Osteocyte (in vitro differentiated cells): Measurements from ENCODE around the gene CCL22. TPM values are rescaled to one million over a fixed set of nuclear protein-coding genes. Genes with fewer than 3 reads are reported as not detected.

Experiments
- DNase-seq: peaks from one replicate; pipeline ENCODE4 v3.0.0; 2021; ENCODE audit warnings: mixed read lengths; ENCODE audit not compliant: unreplicated experiment; ENCODE audit errors: extremely low spot score
- H3K27ac Mint-ChIP-seq: one replicate; pipeline ENCODE4 v1.8.0; 2021; ENCODE audit warnings: mild to moderate bottlenecking, mixed read lengths; ENCODE audit not compliant: unreplicated experiment
- H3K27me3 Mint-ChIP-seq: one replicate; pipeline ENCODE4 v1.8.0; 2021; ENCODE audit warnings: mixed read lengths; ENCODE audit not compliant: unreplicated experiment
- H3K36me3 Mint-ChIP-seq: one replicate; pipeline ENCODE4 v1.8.0; 2021; ENCODE audit warnings: mixed read lengths; ENCODE audit not compliant: unreplicated experiment
- H3K4me1 Mint-ChIP-seq: one replicate; pipeline ENCODE4 v1.8.0; 2021; ENCODE audit warnings: mixed read lengths; ENCODE audit not compliant: unreplicated experiment
- H3K4me3 Mint-ChIP-seq: one replicate; pipeline ENCODE4 v1.8.0; 2021; ENCODE audit warnings: mild to moderate bottlenecking, moderate library complexity, mixed read lengths; ENCODE audit not compliant: unreplicated experiment
- H3K9me3 Mint-ChIP-seq: one replicate; pipeline ENCODE4 v1.8.0; 2021; ENCODE audit warnings: mixed read lengths; ENCODE audit not compliant: unreplicated experiment
- total RNA-seq: library from RNA; stranded (reverse); gene quantifications from 2 replicates; pipeline ENCODE4 v1.2.1, GENCODE V29; 2021
- TF ChIP-seq, protein P1 (sequence below): fragments of 200-600 bp; sonication (generic); IDR thresholded peaks from 2 replicates; pipeline ENCODE4 v1.5.0; 2021; ENCODE audit warnings: antibody characterized with exemption, mild to moderate bottlenecking, moderate library complexity

Gene CCL22
- total RNA-seq, 1 donor from 2014 or later = not detected

DNA sequence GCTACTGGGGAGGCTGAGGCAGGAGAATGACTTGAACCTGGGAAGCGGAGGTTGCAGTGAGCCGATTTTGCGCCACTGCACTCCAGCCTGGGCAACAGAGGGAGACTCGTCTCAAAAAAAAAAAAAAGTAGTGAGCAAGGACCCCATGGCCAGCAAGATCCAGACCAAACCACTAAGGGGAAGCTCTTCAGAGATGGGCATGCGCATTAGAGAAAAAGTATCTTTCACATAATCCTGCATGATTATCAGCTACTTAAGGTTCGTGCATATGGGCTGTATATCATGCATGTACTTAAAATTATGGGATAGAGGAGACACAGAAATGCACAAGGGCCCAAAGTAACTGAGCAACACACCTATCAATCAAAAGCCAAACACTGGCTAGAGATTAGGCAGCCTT lies 10.7 kb upstream of the CCL22 start:
- Mint-ChIP-seq H3K36me3 (peaks cover 6% of the 10 kb centered on the region), H3K27ac (no peak overlapping the region), H3K4me3 (no peak overlapping the region), H3K9me3 (peaks cover 11% of the 10 kb centered on the region), H3K27me3 (peaks cover 75% of the 10 kb centered on the region), H3K4me1 (no peaks in the 10 kb centered on the region)
- DNase-seq = peak; percentile 23
- TF ChIP-seq, protein P1, sequence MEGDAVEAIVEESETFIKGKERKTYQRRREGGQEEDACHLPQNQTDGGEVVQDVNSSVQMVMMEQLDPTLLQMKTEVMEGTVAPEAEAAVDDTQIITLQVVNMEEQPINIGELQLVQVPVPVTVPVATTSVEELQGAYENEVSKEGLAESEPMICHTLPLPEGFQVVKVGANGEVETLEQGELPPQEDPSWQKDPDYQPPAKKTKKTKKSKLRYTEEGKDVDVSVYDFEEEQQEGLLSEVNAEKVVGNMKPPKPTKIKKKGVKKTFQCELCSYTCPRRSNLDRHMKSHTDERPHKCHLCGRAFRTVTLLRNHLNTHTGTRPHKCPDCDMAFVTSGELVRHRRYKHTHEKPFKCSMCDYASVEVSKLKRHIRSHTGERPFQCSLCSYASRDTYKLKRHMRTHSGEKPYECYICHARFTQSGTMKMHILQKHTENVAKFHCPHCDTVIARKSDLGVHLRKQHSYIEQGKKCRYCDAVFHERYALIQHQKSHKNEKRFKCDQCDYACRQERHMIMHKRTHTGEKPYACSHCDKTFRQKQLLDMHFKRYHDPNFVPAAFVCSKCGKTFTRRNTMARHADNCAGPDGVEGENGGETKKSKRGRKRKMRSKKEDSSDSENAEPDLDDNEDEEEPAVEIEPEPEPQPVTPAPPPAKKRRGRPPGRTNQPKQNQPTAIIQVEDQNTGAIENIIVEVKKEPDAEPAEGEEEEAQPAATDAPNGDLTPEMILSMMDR = no peak

DNA sequence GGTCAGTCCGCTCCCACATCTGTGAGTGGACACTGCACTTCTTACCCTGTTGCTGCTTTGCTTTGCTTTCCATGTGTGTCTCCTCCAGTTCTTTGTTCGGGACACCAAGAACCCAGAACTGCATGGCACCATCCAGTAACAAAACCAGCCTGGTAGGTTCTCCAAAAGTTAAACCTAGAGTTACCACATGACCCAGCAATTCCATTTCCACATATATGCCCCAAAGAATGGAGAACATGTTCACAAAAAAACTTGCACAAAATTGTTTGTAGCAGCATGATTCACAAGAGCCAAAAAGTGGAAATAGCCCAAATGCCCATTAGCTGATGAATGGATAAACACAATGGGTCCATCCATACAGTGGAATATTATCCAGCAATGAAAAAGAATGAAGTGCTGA lies 10.3 kb upstream of the CCL22 start:
- TF ChIP-seq, protein P1 = no peak
- no peak overlapping the region for H3K4me3 Mint-ChIP-seq
- no peaks in the 10 kb centered on the region for H3K4me1 Mint-ChIP-seq
- H3K9me3 Mint-ChIP-seq = peaks cover 11% of the 10 kb centered on the region
- H3K27ac Mint-ChIP-seq = no peak overlapping the region
- DNase-seq = no peak
- peaks cover 6% of the 10 kb centered on the region for H3K36me3 Mint-ChIP-seq
- peaks cover 76% of the 10 kb centered on the region for H3K27me3 Mint-ChIP-seq

DNA sequence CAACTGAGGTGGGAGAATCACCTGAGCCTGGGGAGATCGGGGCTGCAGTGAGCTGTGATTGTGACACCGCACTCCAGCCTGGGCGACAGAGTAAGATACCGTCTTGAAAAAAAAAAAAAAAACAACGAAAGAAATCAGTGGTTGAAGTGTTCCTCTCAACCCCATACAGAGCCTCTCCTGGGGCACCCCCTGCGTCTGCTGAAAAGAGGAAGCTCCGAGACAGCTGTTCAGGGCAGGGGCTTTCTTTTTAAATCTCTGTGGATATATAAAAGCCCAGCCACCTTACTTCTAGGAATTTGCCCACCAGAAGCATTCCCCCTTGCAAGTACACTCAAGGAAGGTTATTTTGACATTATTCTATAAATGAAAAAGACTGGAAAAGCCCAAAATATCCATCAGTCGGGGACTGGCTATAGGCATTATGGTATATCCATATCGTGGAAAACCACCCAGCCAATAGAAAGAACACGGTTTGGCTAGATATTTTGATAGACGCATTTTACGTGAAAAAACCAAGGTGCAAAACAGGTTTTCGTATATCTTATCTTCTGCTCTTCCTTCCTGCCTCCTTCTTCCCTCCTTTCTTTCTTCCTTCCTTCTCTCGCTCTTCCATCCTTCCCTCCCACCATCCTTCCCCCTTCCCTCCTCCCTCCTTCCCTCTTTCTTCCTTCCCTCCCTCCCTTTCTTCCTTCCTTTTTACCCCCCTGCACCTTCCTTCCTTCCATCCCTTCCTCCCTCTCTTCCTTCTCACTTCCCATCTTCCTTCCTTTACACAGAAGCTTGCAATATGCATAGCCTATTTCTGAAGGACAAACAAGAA lies 9.2 kb upstream of the CCL22 start:
- Mint-ChIP-seq H3K4me1 (no peaks in the 10 kb centered on the region), H3K36me3 (peaks cover 6% of the 10 kb centered on the region), H3K4me3 (no peak overlapping the region), H3K27me3 (peaks cover 67% of the 10 kb centered on the region), H3K27ac (no peak overlapping the region), H3K9me3 (peaks cover 11% of the 10 kb centered on the region)
- TF ChIP-seq, protein P1 = no peak
- no peak for DNase-seq

GRCh38 chr16:57352636-57353047 lies 5.9 kb upstream of the CCL22 start:
- Mint-ChIP-seq H3K36me3 (no peaks in the 10 kb centered on the region), H3K27ac (no peak overlapping the region), H3K27me3 (peaks cover 58% of the 10 kb centered on the region), H3K4me3 (no peak overlapping the region), H3K9me3 (no peaks in the 10 kb centered on the region), H3K4me1 (no peaks in the 10 kb centered on the region)
- TF ChIP-seq, protein P1 = no peak
- DNase-seq = peak; percentile 71

GRCh38 chr16:57354311-57354710 lies 4.3 kb upstream of the CCL22 start:
- Mint-ChIP-seq H3K4me3 (no peak overlapping the region), H3K4me1 (no peaks in the 10 kb centered on the region), H3K9me3 (no peaks in the 10 kb centered on the region), H3K27me3 (peaks cover 42% of the 10 kb centered on the region), H3K27ac (no peak overlapping the region), H3K36me3 (no peaks in the 10 kb centered on the region)
- TF ChIP-seq, protein P1 = no peak
- peak; percentile 21 for DNase-seq
